HepG2 (cell line): ENCODE data around the gene PAEP. TPM values are rescaled to one million over a fixed set of nuclear protein-coding genes. Genes with fewer than 3 reads are reported as not detected.

Source experiments
- ATAC-seq: fragments of 200-7000 bp; cut with Tn5 transposase; 3 replicates; pipeline ENCODE4 v1.9.1; 2020; ENCODE audit warnings: mild to moderate bottlenecking, moderate library complexity
- BruUV-seq: library from RNA; stranded (reverse); fragments of 400-500 nt; replicated peaks from 2 replicates; lab custom pipeline; 2021; lab: Mats Ljungman, UMichigan
- CTCF ChIA-PET: fragments of 300-600 bp; formaldehyde crosslinking; extraction: SDS; loops from one replicate; lab custom pipeline; 2021; ENCODE audit warnings: low total read pairs, inconsistent platforms, low intra/inter-chr PET ratio; lab: Yijun Ruan, JAX
- POLR2A ChIA-PET: fragments of 350-600 bp; sonication (Branson Sonifier 250); formaldehyde crosslinking; loops from one replicate; lab custom pipeline; 2020; ENCODE audit warnings: antibody characterized with exemption, inconsistent platforms; lab: Yijun Ruan, JAX
- DNase-seq: peaks from one replicate; pipeline ENCODE4 v3.0.0-alpha.2; 2015; ENCODE audit warnings: low spot score
- FAIRE-seq: peaks from 3 replicates; lab custom pipeline; 2011; peaks lifted over from hg19 to GRCh38; lab: Jason Lieb, UNC
- H2AFZ ChIP-seq: one replicate; pipeline ENCODE4 v1.6.1; 2011; ENCODE audit warnings: low read length, inconsistent platforms
- H3K27ac ChIP-seq: fragments of 300-600 bp; 3 replicates; pipeline ENCODE4 v1.8.0; 2011; ENCODE audit warnings: mixed run types, mild to moderate bottlenecking, mixed read lengths, low read length, inconsistent platforms; ENCODE audit not compliant: insufficient read depth; ENCODE audit errors: extremely low read length
- H3K27me3 ChIP-seq, 2 experiments: fragments of 200-600 bp in 1 of 2; 2 replicates in 1 of 2; 3 replicates in 1 of 2; pipeline versions ENCODE4 v1.6.0 to v1.8.0; 2011; ENCODE audit warnings: low read length in 2 of 2, mild to moderate bottlenecking in 2 of 2, moderate library complexity in 2 of 2, inconsistent platforms in 1 of 2; ENCODE audit not compliant: insufficient read depth in 2 of 2, control insufficient read depth in 1 of 2
- H3K36me3 ChIP-seq, 2 experiments: fragments of 200-600 bp in 1 of 2; replicated peaks in 1 of 2; 2 replicates in 1 of 2; 3 replicates in 1 of 2; pipeline versions ENCODE4 v1.5.1 to v1.8.0; 2011; ENCODE audit warnings: low read length in 2 of 2, inconsistent platforms in 1 of 2; ENCODE audit not compliant: insufficient read depth in 2 of 2, control insufficient read depth in 1 of 2
- H3K4me1 ChIP-seq: 2 replicates; pipeline ENCODE4 v1.5.1; 2012; ENCODE audit warnings: low read length, inconsistent platforms; ENCODE audit not compliant: insufficient read depth
- H3K4me2 ChIP-seq: 2 replicates; pipeline ENCODE4 v1.6.0; 2011; ENCODE audit warnings: low read depth, low read length, inconsistent platforms
- H3K4me3 ChIP-seq, 3 experiments: fragments of 200-600 bp in 1 of 3; sonication (generic), shearing (Covaris generic) in 1 of 3; replicated peaks in 1 of 3; 2 replicates each; pipeline ENCODE4 v1.5.1; 2011 to 2016; ENCODE audit warnings: low read length in 3 of 3, inconsistent platforms in 2 of 3, low read depth in 2 of 3, mild to moderate bottlenecking in 2 of 3, control low read depth in 1 of 3, mixed read lengths in 1 of 3; ENCODE audit not compliant: insufficient read depth in 1 of 3
- H3K79me2 ChIP-seq: one replicate; pipeline ENCODE4 v1.6.1; 2011; ENCODE audit warnings: low read length, inconsistent platforms; ENCODE audit not compliant: insufficient read depth
- H3K9ac ChIP-seq: 2 replicates; pipeline ENCODE4 v1.6.0; 2011; ENCODE audit warnings: mild to moderate bottlenecking, low read depth, low read length, inconsistent platforms; ENCODE audit not compliant: insufficient read depth
- H3K9me3 ChIP-seq: 2 replicates; pipeline ENCODE4 v1.5.1; 2012; ENCODE audit warnings: mild to moderate bottlenecking, low read length
- H4K20me1 ChIP-seq: 2 replicates; pipeline ENCODE4 v1.6.0; 2011; ENCODE audit warnings: inconsistent platforms, mild to moderate bottlenecking, low read length, moderate library complexity; ENCODE audit not compliant: insufficient read depth
- AGO1 ChIP-seq: fragments of 200-400 bp; formaldehyde crosslinking; IDR thresholded peaks from 2 replicates; pipeline ENCODE4 v1.6.1; 2017; ENCODE audit warnings: mild to moderate bottlenecking, low read depth, low read length, moderate library complexity; ENCODE audit not compliant: poor library complexity, severe bottlenecking
- CEBPZ ChIP-seq: IDR thresholded peaks from 2 replicates; pipeline ENCODE4 v1.6.1; 2012; ENCODE audit warnings: low read length, improper control_type of control experiment
- JARID2 ChIP-seq: sonication (generic); formaldehyde crosslinking; IDR thresholded peaks from 2 replicates; pipeline ENCODE4 v1.8.1; 2023; ENCODE audit warnings: missing genetic modification reagents, inconsistent platforms; ENCODE audit not compliant: insufficient replicate concordance
- LCORL ChIP-seq, 2 experiments: fragments of 450-650 bp in 1 of 2; sonication (generic) in 1 of 2; formaldehyde crosslinking in 1 of 2; IDR thresholded peaks; 2 replicates each; pipeline versions ENCODE4 v1.5.0 to v1.6.1; 2017 to 2020; ENCODE audit warnings: antibody characterized with exemption in 1 of 2, missing genetic modification reagents in 1 of 2
- TCF12 ChIP-seq, 2 experiments: fragments of 450-650 bp in 1 of 2; sonication (generic) in 1 of 2; formaldehyde crosslinking in 1 of 2; IDR thresholded peaks; 2 replicates each; pipeline versions ENCODE4 v1.6.1 to v1.8.0; 2017 to 2022; ENCODE audit warnings: antibody characterized with exemption in 1 of 2, mild to moderate bottlenecking in 1 of 2, missing genetic modification reagents in 1 of 2, moderate library complexity in 1 of 2
- ZNF292 ChIP-seq: sonication (generic); formaldehyde crosslinking; IDR thresholded peaks from 2 replicates; pipeline ENCODE4 v1.8.1; 2022; ENCODE audit warnings: mild to moderate bottlenecking, low read depth, missing genetic modification reagents, borderline replicate concordance
- WGBS: methylation state at CpG from one replicate; pipeline ENCODE4 v1.1.6; 2017; ENCODE audit warnings: low lambda C conversion rate; 5-methylcytosine and 5-hydroxymethylcytosine counted together
- in situ Hi-C: cut with HindIII; loops from 2 replicates; pipeline ENCODE4 v1.10.0; 2017; ENCODE audit warnings: low pct_unique_long_range_greater_than_20kb; ENCODE audit not compliant: extremely low pct_ligation_motif_present
- intact Hi-C: fragments of 100-400 bp; cut with micrococcal nuclease; formaldehyde crosslinking; loops from one replicate; pipeline ENCODE4 v1.10.0; 2022; ENCODE audit not compliant: unreplicated experiment
- polyA plus RNA-seq, 8 experiments: library from polyadenylated mRNA; depleted of rRNA in 3 of 8; stranded (reverse) in 7 of 8; unstranded in 1 of 8; fragments of >200 nt; fragmentation: Illumina TruSeq in 4 of 8; extraction: Trizol in 4 of 8; gene quantifications; 2 replicates each; pipeline versions ENCODE4 v1.2.1 to v1.2.3, GENCODE V29; 2011 to 2016; ENCODE audit warnings: low read depth in 4 of 8, missing spikeins in 1 of 8, mixed read lengths in 1 of 8; ENCODE audit not compliant: insufficient read depth in 1 of 8
- total RNA-seq, 5 experiments: library from RNA; depleted of rRNA; stranded (reverse); fragments of >200 nt; fragmentation: Illumina TruSeq; extraction: Trizol; gene quantifications; 2 replicates each; pipeline ENCODE4 v1.2.3, GENCODE V29; 2016; ENCODE audit warnings: low read depth in 1 of 5

PAEP gene
- total and polyA plus RNA-seq, 2 of the 13 experiments (the other 11 are each of a cell fraction or from before 2014, with no cell fraction given) = 0.75 to 10.8 TPM

- POLR2A ChIA-PET = no interaction called here
- 24% methylated on average over 3 of the region's 13 CpGs for WGBS
Measured at GRCh38 chr9:135551456-135551855, 10.1 kb upstream of the PAEP start.

More at GRCh38 chr9:135551456-135551855, 10.1 kb upstream of the PAEP start:
- CTCF ChIA-PET = no interaction called here
- no peak overlapping the region for H3K9ac ChIP-seq
- ATAC-seq = no peak
- no peak overlapping the region for H3K4me2 ChIP-seq
- FAIRE-seq = no peak
- TF ChIP-seq CEBPZ (no peak), LCORL (IDR thresholded peaks at IDR 0.05) (no peak), LCORL (CRISPR knock-in tag; IDR thresholded peaks at IDR 0.05) (no peak), JARID2 (CRISPR knock-in tag) (no peak), TCF12 (IDR thresholded peaks at IDR 0.05) (no peak), TCF12 (CRISPR knock-in tag; IDR thresholded peaks at IDR 0.05) (no peak), ZNF292 (CRISPR knock-in tag) (no peak), AGO1 (no peak)
- H3K79me2 ChIP-seq = no peaks in the 10 kb centered on the region
- no peaks in the 10 kb centered on the region for H4K20me1 ChIP-seq
- no peaks in the 10 kb centered on the region for H3K36me3 ChIP-seq
- H3K27ac ChIP-seq = no peak overlapping the region
- no peak overlapping the region for H2AFZ ChIP-seq
- no peaks in the 10 kb centered on the region for H3K9me3 ChIP-seq
- intact Hi-C loops = no loop called here
- peaks cover 13 to 56% of the 10 kb centered on the region in 2 experiments; a peak in 4 of 5 replicates for H3K27me3 ChIP-seq
- no peak overlapping the region for H3K4me3 ChIP-seq
- DNase-seq = no peak
- BruUV-seq = no TSS peak
- in situ Hi-C loops = no loop called here
- peaks cover 19% of the 10 kb centered on the region for H3K4me1 ChIP-seq
